ENCODE results near the gene SKIDA1. TPM values are rescaled to one million over a fixed set of nuclear protein-coding genes. Genes with fewer than 3 reads are reported as not detected.

SKIDA1 gene
- total RNA-seq, 4 donors from 2014 or later, result 0.53 to 3.0 (median 1.2) TPM

- no peak overlapping the region for H3K27ac ChIP-seq
- WGBS, result 74% methylated on average over 5 of the region's 5 CpGs
- no peaks in the 10 kb centered on the region for H3K9me3 ChIP-seq
- H3K36me3 ChIP-seq, result no peaks in the 10 kb centered on the region
- H3K4me1 ChIP-seq, result peaks cover 9% of the 10 kb centered on the region
- no peak for DNase-seq (ENCODE audit: low spot score in 2 of 2)
- H3K27me3 ChIP-seq, result no peaks in the 10 kb centered on the region
- TF ChIP-seq POLR2AphosphoS5 (IDR thresholded peaks at IDR 0.05) (no peak), CTCF (IDR thresholded peaks at IDR 0.05) (no peak), EP300 (IDR thresholded peaks at IDR 0.05) (no peak), POLR2A (IDR thresholded peaks at IDR 0.05) (no peak)
- H3K4me3 ChIP-seq, result no peak overlapping the region
These were observed 36.5 kb downstream of the SKIDA1 start for GRCh38 chr10:21488957-21489446.

- H3K4me1 ChIP-seq, result peaks cover 4% of the 10 kb centered on the region
- no peaks in the 10 kb centered on the region for H3K9me3 ChIP-seq
- no peak for DNase-seq (ENCODE audit: low spot score in 2 of 2)
- TF ChIP-seq EP300 (IDR thresholded peaks at IDR 0.05), result no peak
- TF ChIP-seq POLR2AphosphoS5 (IDR thresholded peaks at IDR 0.05), result no peak
- TF ChIP-seq CTCF (IDR thresholded peaks at IDR 0.05), result no peak
- TF ChIP-seq POLR2A (IDR thresholded peaks at IDR 0.05), result no peak
- H3K27ac ChIP-seq, result no peak overlapping the region
- H3K4me3 ChIP-seq, result no peak overlapping the region
- WGBS, result 48% methylated on average over 6 of the region's 6 CpGs
- H3K36me3 ChIP-seq, result no peaks in the 10 kb centered on the region
- H3K27me3 ChIP-seq, result no peaks in the 10 kb centered on the region
These were observed 37.1 kb downstream of the SKIDA1 start for GRCh38 chr10:21488246-21488956.

- Histone ChIP-seq H3K27ac (no peak overlapping the region), H3K9me3 (no peaks in the 10 kb centered on the region), H3K4me1 (peaks cover 4% of the 10 kb centered on the region), H3K27me3 (no peaks in the 10 kb centered on the region), H3K4me3 (no peak overlapping the region), H3K36me3 (no peaks in the 10 kb centered on the region)
- TF ChIP-seq CTCF (IDR thresholded peaks at IDR 0.05), result no peak
- no peak for TF ChIP-seq POLR2AphosphoS5 (IDR thresholded peaks at IDR 0.05)
- no peak for TF ChIP-seq POLR2A (IDR thresholded peaks at IDR 0.05)
- no peak for TF ChIP-seq EP300 (IDR thresholded peaks at IDR 0.05)
- no peak for DNase-seq (ENCODE audit: low spot score in 2 of 2)
- over 99% methylated on average over 10 of the region's 10 CpGs for WGBS
These were observed 37.9 kb downstream of the SKIDA1 start for GRCh38 chr10:21487416-21488180.

DNA sequence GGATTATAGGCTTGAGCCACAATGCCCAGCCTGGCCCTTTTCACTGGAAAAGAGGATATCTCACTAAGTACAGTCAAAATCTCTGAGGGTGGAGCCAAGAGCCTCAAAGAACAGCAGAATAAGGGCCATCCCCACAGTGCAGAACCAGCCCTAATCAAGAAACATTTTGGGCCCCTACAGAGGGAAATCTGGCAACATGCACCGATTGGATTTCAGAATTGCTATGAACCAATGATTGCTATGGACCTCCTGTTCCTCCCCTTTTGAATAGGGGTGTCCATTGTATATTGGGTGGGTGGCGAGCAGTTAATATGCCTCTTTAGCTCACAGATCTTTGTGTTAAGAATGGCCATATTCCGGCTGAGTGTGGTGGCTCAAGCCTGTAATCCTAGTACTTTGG lies 42.7 kb downstream of the SKIDA1 start:
- 96% methylated on average over 3 of the region's 3 CpGs for WGBS
- no peaks in the 10 kb centered on the region for H3K4me1 ChIP-seq
- H3K36me3 ChIP-seq, result no peaks in the 10 kb centered on the region
- H3K27me3 ChIP-seq, result no peaks in the 10 kb centered on the region
- no peak overlapping the region for H3K4me3 ChIP-seq
- no peak for TF ChIP-seq EP300 (IDR thresholded peaks at IDR 0.05)
- no peak for TF ChIP-seq CTCF (IDR thresholded peaks at IDR 0.05)
- TF ChIP-seq POLR2A (IDR thresholded peaks at IDR 0.05), result no peak
- TF ChIP-seq POLR2AphosphoS5 (IDR thresholded peaks at IDR 0.05), result no peak
- H3K9me3 ChIP-seq, result no peaks in the 10 kb centered on the region
- no peak overlapping the region for H3K27ac ChIP-seq
- no peak for DNase-seq (ENCODE audit: low spot score in 2 of 2)

DNA sequence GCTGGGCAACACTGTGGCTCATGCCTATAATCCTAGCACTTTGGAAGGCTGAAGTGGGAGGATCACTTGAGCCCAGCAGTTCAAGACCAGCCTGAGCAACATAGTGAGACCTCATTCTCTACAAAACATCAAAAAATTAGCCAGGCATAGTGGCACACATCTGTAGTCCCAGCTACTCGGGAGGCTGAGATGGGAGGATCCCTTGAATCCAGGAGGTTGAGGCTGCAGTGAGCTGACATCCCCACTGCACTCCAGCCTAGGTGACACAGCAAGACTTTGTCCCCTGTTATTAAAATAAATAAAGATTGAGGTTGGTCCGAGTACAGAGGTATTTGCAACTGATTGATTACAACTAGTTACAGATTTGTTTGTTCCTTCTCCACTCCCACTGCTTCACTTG lies 44.1 kb downstream of the SKIDA1 start:
- Histone ChIP-seq H3K9me3 (no peaks in the 10 kb centered on the region), H3K27ac (no peak overlapping the region), H3K27me3 (no peaks in the 10 kb centered on the region), H3K4me3 (no peak overlapping the region), H3K36me3 (no peaks in the 10 kb centered on the region), H3K4me1 (no peaks in the 10 kb centered on the region)
- WGBS, result 98% methylated on average over 2 of the region's 2 CpGs
- DNase-seq (ENCODE audit: low spot score in 2 of 2), result no peak
- no peak for TF ChIP-seq POLR2A (IDR thresholded peaks at IDR 0.05)
- TF ChIP-seq POLR2AphosphoS5 (IDR thresholded peaks at IDR 0.05), result no peak
- TF ChIP-seq EP300 (IDR thresholded peaks at IDR 0.05), result no peak
- TF ChIP-seq CTCF (IDR thresholded peaks at IDR 0.05), result no peak
